Activated CD8-positive, alpha-beta memory T cell treated with anti-CD3 and anti-CD28 coated beads, Interleukin-2, amount 50 U/mL, for 48 hours (primary cell): ENCODE data around the gene HLA-DMA.

Experiments
- DNase-seq: peaks from one replicate; pipeline ENCODE4 v3.0.0-alpha.2; 2020

The HLA-DMA gene

DNA sequence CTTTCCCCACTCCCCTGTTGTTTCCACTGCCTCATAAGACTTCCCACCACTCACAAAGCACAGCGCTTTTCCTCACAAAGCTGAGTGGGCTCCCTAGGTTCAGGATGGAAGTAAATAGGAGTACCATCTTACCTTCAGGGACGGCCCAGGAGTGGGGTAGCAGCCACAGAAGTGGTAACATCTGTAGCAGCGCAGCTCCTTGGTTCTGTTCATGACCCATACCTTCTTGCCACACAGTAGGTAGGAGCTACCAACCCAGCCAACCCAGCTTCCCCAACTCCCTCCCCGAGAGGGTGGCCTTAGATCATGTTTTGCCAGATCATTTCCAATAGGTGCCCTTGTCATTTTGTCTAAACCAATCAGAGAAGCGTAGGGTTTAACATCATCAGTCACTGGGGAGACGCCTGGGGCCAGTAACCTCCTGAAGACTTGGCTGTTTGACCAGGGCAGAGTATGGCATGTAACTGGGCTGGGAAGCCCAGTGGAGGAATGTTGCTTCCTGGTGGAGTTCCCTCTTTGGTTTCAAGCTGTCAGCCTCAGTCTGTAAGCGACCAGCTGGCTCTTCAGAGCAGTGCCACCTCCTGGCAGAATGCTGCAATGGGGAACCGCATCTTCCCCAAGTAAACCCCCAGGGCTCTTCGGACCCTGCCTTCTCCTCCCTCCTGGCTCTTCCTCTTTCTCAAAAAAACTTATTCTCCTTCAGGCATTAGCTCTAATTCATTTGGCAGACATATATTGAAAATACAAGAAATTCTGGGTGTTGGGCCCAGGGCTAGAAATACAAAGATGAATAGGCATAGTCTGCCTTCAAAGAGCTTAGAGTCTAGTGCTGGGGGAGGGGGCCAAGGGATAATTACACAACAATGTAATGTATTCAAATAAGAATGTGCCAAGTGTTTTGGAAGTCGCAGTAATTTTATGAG lies at the start of gene HLA-DMA:
TSS of gene HLA-DMA (minus strand) at position 281 of the 923 bp plus-strand sequence. CDS start at position 220, 61 bp downstream.
- peak; percentile 77 for DNase-seq

DNA sequence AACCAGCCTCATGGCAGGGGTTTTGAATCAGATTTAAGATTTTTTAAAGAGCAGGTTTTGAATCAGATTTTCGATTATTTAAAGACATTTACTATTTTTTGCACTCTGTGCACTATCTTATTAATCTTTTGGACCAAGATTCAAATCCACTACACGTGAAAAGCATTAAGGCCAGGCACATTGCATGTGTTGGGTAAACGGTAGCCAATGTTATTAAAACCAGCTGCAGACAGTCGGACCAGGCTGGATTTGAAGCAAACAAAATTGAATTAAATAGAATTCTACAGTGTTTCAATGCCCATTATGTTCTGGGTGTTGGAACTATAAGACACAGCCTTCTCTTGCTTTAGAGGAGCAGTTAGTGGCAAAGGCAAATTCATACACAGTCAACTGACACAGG lies 48.8 kb upstream of the HLA-DMA start:
- no peak for DNase-seq

DNA sequence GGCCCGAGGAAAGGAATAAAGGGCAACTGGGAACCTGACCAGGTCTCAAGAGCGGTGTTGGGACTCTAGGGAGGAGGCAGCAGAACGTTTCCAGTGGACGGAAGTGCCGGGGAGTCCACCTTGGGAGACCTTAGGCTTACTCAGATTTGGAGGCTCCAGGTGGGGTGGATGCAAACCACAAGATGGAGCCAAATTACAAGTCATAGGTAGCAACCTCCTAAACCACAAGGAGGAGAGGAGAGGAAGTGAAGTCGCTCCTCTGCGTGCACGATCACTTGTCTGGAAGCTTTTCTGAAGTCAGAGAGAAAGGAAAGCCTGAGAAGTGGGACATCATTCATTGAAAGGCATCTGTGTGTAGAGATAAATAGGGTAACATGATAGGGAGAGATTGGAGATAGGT lies 47.2 kb upstream of the HLA-DMA start:
- peak; percentile 47 for DNase-seq

DNA sequence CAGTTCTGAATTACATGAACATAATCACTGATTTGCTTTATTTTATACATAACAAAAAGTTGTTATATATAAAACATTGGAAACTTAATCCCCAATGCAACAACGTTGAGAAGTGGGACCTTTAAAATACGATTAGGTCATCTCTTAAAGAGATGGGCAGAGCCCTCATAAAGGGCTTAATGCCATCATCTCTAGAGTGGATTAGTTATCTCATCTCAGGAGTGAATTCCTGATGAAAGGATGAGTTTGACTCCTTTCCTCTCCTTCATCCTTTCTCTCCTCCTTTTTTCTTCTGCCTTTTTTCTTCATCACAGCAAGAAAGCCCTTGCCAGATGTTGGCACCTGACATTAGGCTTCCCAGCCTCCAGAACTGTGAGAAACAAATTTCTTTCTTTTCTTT lies 42.6 kb upstream of the HLA-DMA start:
- no peak for DNase-seq

DNA sequence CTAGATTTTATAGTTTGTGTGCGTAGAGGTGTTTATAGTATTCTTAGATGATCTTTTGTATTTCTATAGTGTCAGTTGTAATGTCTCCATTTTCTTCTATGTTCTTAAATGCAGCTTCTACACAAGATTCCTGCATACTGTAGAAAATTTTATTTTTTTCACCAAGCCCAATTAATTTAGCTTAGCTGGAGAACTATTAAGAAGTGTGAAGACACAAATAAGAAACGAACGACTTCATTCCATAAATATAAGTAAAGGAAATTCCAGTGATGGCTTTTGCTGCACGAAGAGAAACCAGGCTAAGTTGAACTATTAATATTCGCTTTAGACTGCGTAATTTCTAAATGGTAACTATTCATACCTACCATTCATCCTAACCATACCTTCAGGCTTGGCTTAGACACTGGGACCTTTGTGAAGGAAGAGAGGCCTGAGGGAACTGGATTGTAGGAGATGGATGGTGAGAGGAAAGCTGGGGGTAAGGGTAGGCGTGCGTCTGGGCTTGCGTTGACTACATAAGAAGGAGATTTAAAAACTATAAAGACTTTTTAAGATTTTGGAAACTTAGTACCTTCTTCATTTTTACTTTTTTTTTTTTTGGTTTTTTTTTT lies 40.6 kb upstream of the HLA-DMA start:
- no peak for DNase-seq

DNA sequence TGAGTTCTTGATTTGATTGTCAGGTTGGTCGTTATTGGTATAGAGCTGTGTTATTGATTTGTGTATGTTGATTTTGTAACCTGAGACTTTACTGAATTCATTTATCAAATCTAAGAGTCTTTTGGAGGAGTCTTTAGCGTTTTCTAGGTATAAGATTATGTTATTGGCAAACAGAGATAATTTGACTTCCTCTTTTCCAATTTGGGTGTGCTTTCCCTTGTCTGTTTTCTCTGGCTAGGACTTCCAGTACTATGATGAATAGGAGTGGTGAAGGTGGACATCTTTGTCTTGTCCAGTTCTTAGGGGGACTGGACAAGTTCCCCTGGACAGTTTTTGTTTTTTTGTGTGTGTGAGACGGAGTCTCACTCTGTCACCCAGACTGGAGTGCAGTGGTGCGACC lies 39.1 kb upstream of the HLA-DMA start:
- no peak for DNase-seq

DNA sequence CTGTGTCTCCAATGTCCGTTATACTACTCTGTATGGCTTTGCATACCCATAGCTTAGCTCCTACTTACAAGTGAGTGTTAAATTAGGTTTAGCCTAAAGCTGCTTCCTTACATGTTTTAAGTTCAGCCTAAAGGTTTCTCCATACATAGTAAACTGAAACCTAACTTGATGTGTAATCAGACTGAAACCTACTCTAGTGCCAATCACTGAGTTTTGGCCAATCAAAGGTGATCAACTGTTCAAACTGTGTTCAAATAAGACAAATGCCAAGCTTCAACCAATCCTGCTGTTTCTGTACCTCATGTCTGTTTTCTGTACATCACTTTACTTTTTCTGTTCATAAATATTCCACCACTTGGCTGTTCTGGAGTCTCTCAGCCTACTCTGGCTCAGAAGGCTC lies 36.5 kb upstream of the HLA-DMA start:
- DNase-seq = no peak

DNA sequence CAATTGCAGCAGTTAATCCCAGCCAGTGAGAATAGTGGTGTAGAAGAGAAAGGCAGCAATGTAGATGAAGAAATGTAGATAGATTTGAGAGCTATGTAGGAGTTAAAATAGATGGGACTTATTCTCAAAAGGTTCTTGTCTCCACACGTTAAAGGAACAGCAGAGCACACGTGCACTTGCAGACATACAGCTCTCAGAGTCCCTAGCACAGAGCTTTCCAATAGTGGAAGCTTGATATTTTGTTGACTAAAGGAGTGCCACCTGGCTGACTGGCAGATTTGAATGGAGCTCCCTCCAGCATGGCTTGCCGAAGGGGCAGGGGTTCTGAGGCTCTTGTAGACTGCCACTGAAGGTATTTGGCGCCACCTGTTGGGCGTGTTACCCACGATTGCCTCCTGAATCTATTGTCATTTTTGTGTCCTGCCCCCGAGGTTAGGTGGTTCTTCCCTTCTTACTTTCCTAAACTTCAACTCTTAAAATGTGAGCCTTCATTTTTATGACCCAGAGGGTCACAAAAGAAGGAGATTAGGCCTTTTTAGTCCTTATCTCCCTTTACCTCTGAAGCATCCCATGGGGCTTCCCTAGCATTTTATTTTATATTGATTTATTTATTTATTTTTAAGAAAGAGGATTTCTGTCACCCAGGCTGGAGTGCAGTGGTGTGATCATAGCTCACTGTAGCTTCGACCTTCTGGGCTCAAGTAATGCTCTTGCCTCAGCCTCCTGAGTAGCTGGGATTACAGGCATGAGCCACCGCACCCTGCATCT lies 31.9 kb upstream of the HLA-DMA start:
- peak; percentile 95 for DNase-seq

DNA sequence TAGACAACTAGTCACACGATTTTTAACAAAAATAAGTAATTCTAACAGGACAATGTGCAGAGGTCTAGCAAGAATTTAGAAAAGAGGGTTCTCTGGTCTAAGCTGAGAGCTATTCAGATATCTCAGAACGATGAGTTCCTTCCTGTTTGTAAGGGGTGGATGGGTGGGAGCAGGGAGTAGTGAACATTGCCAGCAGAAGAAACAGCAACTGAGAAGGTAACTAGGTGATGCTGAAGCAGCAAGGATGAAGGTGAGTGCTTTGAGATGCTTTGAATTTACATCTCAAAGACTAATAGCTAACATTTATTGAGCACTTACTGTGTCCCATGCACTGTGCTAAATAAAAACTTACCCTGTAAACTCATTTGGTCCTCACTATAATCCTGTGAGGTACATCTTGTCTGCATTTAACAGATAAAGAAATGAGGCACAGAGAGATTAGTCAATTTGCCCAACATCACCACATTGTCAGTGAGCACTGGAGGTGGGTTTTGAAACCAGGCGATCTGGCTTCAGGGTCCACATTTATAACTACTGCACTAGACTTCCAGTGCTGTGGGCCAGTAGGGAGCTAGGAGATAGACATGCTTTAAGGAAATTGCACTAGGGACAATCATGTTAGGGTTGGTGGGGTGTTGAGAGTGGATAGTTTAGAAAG lies 31.2 kb upstream of the HLA-DMA start:
- no peak for DNase-seq

DNA sequence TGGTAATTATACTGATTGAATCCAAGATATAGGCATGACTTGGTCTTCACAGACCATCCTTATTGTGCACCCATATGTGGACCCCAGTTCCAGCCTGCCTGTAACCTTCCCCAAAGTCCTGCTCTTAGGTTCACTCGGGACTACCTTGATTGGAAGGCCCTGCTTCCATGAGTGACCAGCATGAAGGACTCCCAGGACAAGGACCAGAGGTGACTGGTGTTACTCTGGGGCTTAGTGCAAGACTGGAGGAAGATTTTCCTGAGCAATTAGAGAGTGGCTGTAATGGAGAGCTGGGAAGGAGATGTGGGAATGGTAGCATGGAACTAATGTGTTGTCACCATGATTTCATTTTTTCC lies 30.6 kb upstream of the HLA-DMA start:
- no peak for DNase-seq

DNA sequence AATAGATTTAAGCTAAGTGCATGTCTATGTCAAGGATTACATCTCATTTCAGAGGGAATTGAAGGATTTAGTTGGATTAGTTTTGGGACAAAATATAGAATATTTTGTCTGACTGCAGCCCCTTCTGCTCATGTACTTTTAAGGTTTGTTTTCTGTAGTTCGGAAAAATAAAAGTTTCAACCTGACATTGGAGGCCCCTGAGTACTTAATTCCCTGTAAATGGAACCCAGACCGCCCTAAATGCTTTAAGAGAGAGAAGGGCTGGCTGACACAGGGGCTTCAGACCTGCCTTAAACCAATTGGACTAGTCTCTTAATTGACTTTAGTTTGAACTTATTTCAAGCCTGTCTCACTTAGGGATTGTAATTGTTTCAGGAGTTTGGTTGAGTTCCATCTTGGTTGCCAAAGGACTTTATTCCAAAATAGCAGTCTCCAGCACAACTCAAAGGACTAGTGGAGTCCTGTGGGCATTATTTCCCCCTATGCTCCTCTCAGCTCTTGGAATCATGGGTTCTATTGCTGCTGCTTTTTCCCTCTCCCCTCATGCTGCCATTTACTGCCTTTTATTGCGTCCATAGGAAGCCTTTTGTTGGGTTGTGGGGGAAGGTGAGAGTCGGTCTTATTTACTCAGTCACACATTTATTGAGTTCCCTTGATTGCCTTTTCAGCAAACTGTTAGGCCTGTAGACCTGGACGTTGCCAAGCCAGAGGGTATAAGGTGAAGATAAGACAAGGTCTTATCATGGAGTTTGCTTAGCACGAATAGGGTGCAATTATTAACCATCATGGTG lies 30.0 kb upstream of the HLA-DMA start:
- DNase-seq = no peak

DNA sequence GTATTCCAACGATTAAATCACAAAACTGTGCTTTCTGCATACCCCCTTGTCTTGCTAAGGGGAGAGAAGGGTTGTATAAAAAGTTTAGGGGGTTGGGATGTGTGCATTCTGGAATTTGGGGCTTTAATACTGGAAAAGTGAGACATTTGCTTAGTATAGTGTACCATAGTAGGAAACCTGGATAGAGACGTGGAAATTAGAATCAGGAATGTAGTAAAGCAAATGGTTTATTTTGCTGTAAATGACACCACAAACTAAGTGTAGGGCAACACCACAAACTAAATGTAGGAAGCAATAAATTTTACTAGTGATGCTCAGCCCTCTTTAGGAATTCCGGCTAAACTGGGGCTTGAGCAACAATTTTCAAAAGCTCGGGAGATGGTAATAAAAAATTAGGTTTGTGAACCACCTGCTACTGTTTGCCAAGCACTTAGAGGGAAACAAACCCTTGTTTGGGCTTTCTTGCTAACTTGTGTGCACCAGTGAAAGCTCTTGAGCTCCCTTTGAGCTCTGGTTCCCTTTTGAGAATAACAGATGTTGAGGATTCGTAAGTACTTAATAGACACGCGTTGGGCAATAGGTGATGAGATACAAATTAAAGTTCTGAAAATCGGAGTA lies 29.3 kb upstream of the HLA-DMA start:
- DNase-seq = peak; percentile 47

DNA sequence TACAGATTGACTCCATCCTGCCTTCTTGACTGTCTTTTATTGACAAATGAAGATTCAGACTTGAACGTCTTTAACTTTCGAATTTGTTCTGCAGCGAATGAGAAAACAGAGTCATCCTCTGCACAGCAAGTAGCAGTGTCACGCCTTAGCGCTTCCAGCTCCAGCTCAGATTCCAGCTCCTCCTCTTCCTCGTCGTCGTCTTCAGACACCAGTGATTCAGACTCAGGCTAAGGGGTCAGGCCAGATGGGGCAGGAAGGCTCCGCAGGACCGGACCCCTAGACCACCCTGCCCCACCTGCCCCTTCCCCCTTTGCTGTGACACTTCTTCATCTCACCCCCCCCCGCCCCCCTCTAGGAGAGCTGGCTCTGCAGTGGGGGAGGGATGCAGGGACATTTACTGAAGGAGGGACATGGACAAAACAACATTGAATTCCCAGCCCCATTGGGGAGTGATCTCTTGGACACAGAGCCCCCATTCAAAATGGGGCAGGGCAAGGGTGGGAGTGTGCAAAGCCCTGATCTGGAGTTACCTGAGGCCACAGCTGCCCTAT lies 27.7 kb upstream of the HLA-DMA start:
- no peak for DNase-seq

DNA sequence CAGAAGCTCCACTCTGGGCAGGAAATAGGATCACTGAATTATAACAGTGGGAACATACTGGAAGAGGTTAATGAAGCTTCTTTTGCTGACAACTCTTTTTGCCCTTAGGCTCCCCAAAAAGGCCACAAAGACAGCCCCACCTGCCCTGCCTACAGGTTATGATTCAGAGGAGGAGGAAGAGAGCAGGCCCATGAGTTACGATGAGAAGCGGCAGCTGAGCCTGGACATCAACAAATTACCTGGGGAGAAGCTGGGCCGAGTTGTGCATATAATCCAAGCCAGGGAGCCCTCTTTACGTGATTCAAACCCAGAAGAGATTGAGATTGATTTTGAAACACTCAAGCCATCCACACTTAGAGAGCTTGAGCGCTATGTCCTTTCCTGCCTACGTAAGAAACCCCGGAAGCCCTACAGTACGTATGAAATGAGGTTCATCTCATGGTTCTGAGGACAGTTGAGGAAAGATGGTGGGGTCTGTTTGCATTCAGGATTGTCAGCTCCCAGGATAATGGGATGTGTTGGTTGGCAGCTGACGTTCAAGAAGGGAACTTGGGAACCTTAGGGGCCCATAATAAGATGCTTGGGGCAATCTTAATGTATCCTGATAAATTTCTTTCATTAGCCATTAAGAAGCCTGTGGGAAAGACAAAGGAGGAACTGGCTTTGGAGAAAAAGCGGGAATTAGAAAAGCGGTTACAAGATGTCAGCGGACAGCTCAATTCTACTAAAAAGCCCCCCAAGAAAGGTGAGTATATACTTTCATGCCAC lies 27.0 kb upstream of the HLA-DMA start:
- DNase-seq = no peak

DNA sequence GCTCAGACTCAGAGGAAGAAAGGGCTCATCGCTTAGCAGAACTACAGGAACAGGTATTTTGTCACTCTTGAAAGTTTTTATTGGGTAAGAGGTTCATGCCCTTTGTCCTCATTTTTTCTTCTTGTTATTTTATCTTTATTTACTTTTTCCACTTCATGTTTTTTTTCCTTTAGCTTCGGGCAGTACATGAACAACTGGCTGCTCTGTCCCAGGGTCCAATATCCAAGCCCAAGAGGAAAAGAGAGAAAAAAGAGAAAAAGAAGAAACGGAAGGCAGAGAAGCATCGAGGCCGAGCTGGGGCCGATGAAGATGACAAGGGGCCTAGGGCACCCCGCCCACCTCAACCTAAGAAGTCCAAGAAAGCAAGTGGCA lies 25.0 kb upstream of the HLA-DMA start:
- no peak for DNase-seq

DNA sequence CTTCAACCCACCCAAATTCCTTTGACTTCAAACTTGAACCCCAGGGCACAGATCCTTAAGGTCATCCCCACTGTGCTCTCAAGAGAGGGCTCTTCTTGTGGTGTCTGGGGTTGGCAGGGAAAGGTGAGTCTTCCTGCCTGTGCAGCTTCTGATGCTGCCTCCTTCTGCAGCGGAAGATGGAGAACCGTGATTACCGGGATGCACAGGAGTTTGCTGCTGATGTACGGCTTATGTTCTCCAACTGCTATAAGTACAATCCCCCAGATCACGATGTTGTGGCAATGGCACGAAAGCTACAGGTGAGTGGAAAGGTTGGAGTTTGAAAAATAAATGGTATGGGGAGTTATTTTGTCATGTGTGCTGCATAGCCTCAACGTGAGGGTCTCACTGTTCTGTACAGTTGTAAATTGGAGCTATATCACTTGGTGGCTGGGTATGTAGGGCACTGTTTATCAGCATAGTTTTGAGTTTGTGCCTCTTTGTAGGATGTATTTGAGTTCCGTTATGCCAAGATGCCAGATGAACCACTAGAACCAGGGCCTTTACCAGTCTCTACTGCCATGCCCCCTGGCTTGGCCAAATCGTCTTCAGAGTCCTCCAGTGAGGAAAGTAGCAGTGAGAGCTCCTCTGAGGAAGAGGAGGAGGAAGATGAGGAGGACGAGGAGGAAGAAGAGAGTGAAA lies 24.5 kb upstream of the HLA-DMA start:
- no peak for DNase-seq

DNA sequence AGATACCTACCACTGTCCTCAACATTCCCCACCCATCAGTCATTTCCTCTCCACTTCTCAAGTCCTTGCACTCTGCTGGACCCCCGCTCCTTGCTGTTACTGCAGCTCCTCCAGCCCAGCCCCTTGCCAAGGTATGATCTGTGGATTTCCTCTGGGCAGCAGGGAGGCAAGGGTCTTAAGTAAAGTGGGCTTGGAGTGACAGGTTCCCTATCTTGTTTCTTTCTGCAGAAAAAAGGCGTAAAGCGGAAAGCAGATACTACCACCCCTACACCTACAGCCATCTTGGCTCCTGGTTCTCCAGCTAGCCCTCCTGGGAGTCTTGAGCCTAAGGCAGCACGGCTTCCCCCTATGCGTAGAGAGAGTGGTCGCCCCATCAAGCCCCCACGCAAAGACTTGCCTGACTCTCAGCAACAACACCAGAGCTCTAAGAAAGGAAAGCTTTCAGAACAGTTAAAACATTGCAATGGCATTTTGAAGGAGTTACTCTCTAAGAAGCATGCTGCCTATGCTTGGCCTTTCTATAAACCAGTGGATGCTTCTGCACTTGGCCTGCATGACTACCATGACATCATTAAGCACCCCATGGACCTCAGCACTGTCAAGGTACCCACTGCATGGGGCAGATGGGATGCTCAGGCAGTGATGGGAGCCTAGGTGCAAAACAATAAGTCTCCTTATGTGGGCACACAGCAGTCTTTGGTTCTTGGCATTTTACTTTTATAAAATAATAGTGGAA lies 23.6 kb upstream of the HLA-DMA start:
- DNase-seq = no peak

DNA sequence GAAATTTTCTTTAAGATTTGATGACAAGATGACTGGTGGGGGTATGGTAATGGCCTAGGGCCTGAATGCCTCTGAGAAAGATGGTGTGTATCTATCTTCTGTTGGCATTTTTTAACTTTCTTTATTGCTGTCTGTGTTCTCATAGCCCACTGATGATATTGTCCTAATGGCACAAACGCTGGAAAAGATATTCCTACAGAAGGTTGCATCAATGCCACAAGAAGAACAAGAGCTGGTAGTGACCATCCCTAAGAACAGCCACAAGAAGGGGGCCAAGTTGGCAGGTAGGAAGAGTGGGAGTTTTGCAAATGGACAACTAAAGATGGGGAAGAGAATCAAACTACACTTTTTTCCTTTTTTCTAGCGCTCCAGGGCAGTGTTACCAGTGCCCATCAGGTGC lies 23.0 kb upstream of the HLA-DMA start:
- DNase-seq = no peak

DNA sequence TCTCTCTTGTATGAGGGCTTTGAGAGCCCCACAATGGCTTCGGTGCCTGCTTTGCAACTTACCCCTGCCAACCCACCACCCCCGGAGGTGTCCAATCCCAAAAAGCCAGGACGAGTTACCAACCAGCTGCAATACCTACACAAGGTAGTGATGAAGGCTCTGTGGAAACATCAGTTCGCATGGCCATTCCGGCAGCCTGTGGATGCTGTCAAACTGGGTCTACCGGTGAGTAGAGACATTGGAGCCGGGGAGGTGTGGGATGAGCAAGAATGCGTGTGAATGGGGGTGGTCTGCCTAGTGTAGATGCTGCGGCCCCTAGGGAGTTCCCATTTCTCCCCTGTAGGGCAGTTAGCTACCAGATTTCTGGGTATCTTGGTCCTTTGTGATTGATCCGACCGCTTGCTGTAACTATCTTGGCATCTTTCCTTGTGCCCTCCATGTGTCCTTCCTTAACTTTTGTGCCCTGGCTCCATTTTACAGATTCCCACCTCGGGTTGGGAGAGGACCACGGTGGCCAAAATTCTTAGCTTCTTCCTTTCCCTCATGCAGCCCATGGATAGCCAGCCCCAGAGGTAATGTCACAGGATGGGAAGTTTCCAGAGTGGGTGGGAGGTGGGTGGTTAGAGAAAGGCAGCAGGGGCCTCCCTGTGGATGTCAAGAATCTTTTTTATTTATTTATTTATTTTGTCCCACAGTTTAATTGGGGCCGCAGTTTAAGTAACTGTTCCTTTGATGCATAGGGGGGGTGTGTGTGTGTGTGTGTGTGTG lies 21.8 kb upstream of the HLA-DMA start:
- no peak for DNase-seq
